Measurements from ENCODE around the gene PCGF3. TPM values are rescaled to one million over a fixed set of nuclear protein-coding genes. Genes with fewer than 3 reads are reported as not detected.

Gene PCGF3
- total and polyA plus RNA-seq, 5 donors: 25.0 to 30.1 (median 27.1) TPM

DNA sequence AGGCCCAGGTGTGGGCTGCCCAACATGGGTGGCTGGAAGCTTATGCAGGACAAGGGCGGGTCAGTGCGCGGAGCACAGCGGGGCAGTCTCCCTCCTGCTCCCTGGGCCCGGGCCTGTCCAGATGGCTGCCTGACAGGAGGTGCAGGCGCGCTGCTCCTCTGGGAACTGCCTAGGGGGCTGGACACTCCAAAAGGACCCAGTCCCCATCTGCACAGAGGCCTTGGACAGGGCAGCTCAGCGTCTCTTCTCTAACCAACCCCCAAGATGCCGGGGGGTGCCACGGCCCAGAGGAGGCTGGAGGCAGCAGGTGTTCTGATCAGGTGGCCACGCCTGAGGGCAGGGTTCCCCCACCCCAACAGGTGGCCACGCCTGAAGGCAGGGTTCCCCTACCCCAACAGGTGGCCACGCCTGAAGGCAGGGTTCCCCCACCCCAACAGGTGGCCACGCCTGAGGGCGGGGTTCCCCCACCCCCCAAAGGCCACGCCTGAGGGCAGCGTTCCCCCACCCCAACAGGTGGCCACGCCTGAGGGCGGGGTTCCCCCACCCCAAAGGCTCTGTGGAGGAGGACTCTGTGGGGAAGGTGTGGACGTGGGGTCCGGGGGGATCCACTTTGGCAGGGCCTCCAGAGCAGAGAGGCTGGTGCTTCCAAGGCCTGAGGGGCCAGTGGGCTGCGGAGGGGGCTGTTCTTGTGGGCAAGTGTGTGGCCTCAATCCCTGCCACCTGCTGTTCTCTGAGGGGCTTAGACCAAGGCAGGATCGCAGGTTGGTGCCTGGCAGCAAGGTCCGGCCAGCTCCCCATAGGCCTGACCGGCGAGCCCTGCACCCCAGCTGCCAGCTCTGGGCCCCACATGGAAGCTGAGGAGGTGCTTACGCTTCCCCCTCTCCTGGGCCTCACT lies 84.2 kb downstream of the PCGF3 start:
- intact Hi-C loops (cut with DNase I): no loop called here
- Histone ChIP-seq H3K4me3 (ENCODE audit: low read length) (no peak overlapping the region), H3K27ac (ENCODE audit: low read length) (no peak overlapping the region), H3K27me3 (ENCODE audit: control insufficient read depth, insufficient read depth) (no peaks in the 10 kb centered on the region), H3K9me3 (ENCODE audit: control insufficient read depth, low read length) (no peaks in the 10 kb centered on the region), H3K4me1 (ENCODE audit: control insufficient read depth, insufficient read depth, low read length) (no peaks in the 10 kb centered on the region)
- ATAC-seq (no peak), DNase-seq (no peak)
- 89% methylated on average over 27 of the region's 27 CpGs for WGBS

DNA sequence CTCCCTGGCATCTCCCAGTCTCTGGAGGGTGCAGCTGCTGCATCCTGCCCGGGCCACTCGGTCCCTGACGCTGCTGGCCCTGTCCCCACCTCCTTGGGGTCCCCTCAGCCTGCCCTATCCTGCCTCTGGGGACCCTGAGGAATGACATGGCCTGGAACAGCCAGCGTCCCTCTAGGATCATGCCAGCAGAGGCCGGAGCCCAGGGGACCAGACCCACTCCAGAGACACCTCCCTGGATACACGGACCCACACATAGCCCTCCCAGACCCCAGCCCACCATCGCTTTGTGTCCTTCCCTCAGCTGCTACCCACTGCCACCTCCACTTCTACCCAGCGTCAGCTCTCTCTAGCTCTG lies 84.8 kb downstream of the PCGF3 start:
- no peak for ATAC-seq
- no peaks in the 10 kb centered on the region for H3K9me3 ChIP-seq (ENCODE audit: control insufficient read depth, low read length)
- no peak for DNase-seq
- intact Hi-C loops (cut with DNase I): no loop called here
- WGBS: 68% methylated on average over 8 of the region's 8 CpGs
- H3K27me3 ChIP-seq (ENCODE audit: control insufficient read depth, insufficient read depth): no peaks in the 10 kb centered on the region
- H3K4me1 ChIP-seq (ENCODE audit: control insufficient read depth, insufficient read depth, low read length): no peaks in the 10 kb centered on the region
- no peak overlapping the region for H3K27ac ChIP-seq (ENCODE audit: low read length)
- no peak overlapping the region for H3K4me3 ChIP-seq (ENCODE audit: low read length)

DNA sequence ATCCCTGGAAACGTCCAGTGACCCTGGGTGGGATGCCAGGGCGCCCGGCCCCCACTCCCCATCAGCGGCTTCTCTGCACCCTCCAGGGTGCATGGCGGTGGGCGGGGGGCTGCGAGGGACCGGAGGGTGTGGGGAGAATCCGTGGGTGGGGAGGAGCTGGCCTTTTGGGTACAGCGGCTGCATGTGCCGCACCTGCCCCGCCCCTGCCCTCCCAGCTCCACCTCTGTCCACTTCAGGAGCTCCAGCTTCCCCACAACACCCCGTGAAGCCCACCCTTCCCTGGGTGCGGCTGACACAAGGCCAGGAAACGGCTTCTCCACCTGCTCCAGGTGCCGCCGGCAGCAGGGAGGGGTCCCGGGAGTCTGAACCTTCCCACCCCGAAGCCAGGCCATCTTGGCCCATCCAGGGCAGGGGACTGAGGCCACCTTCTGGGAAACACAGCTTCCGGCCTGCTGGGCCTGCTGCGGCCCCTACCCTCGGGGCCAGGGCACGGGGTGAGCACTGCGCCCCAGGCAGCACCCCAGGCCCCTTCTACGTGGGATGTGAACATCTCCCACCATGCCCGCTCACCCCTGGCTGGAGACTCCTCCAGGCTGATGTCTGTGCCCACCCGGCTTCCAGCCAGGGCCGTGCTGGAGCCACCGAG lies 85.7 kb downstream of the PCGF3 start:
- intact Hi-C loops (cut with DNase I): no loop called here
- no peak for DNase-seq

GRCh38 chr4:791898-792625 lies 86.4 kb downstream of the PCGF3 start:
- intact Hi-C loops (cut with DNase I): no loop called here
- Histone ChIP-seq H3K27ac (ENCODE audit: low read length) (no peak overlapping the region), H3K9me3 (ENCODE audit: control insufficient read depth, low read length) (no peaks in the 10 kb centered on the region), H3K27me3 (ENCODE audit: control insufficient read depth, insufficient read depth) (no peaks in the 10 kb centered on the region), H3K4me1 (ENCODE audit: control insufficient read depth, insufficient read depth, low read length) (no peaks in the 10 kb centered on the region), H3K4me3 (ENCODE audit: low read length) (no peak overlapping the region)
- DNase-seq: peak in 2 of 3 donors; percentile 72 to 78
- WGBS: 9% methylated on average over 50 of the region's 50 CpGs
- ATAC-seq: peak in 1 of 2 donors; percentile 3

More for the DNA sequence above, 85.7 kb downstream of the PCGF3 start:
- no peaks in the 10 kb centered on the region for H3K9me3 ChIP-seq (ENCODE audit: control insufficient read depth, low read length)
- no peak for ATAC-seq
- no peak overlapping the region for H3K27ac ChIP-seq (ENCODE audit: low read length)
- H3K27me3 ChIP-seq (ENCODE audit: control insufficient read depth, insufficient read depth): no peaks in the 10 kb centered on the region
- WGBS: 54% methylated on average over 29 of the region's 29 CpGs
- no peaks in the 10 kb centered on the region for H3K4me1 ChIP-seq (ENCODE audit: control insufficient read depth, insufficient read depth, low read length)
- no peak overlapping the region for H3K4me3 ChIP-seq (ENCODE audit: low read length)

DNA sequence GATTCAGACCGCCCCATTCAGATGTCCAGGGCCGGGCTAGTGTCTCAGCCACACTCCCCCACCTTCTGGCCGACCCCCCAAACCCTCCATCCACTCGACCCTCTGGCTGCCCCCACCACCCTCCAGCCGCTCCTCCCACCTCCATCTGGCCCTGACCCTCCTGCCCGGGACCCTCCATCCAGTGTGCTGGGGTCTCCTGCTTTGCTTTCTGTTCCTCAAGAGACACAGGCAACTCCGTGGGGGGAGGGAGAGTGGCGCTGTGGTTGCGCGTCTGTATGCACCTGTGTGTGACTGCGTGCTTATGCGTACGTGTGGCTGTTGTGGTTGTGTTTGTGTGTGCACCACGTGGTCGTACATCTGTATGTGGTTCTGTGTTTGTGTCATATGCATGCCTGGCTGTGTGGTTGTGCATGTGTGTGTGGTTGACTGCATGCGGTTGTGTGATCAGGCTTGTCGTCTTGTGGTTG lies 87.0 kb downstream of the PCGF3 start:
- 43% methylated on average over 17 of the region's 17 CpGs for WGBS
- no peak overlapping the region for H3K27ac ChIP-seq (ENCODE audit: low read length)
- H3K27me3 ChIP-seq (ENCODE audit: control insufficient read depth, insufficient read depth): no peaks in the 10 kb centered on the region
- H3K9me3 ChIP-seq (ENCODE audit: control insufficient read depth, low read length): no peaks in the 10 kb centered on the region
- no peak overlapping the region for H3K4me3 ChIP-seq (ENCODE audit: low read length)
- ATAC-seq (no peak), DNase-seq (no peak)
- no peaks in the 10 kb centered on the region for H3K4me1 ChIP-seq (ENCODE audit: control insufficient read depth, insufficient read depth, low read length)
- intact Hi-C loops (cut with DNase I): no loop called here

GRCh38 chr4:793093-793861 lies 87.6 kb downstream of the PCGF3 start:
- intact Hi-C loops (cut with DNase I): no loop called here
- no peak for ATAC-seq
- WGBS: 43% methylated on average over 19 of the region's 19 CpGs
- H3K4me1 ChIP-seq (ENCODE audit: control insufficient read depth, insufficient read depth, low read length): no peaks in the 10 kb centered on the region
- H3K27ac ChIP-seq (ENCODE audit: low read length): no peak overlapping the region
- no peaks in the 10 kb centered on the region for H3K9me3 ChIP-seq (ENCODE audit: control insufficient read depth, low read length)
- H3K4me3 ChIP-seq (ENCODE audit: low read length): no peak overlapping the region
- H3K27me3 ChIP-seq (ENCODE audit: control insufficient read depth, insufficient read depth): no peaks in the 10 kb centered on the region
- peak in 1 of 3 donors; percentile 58 for DNase-seq

DNA sequence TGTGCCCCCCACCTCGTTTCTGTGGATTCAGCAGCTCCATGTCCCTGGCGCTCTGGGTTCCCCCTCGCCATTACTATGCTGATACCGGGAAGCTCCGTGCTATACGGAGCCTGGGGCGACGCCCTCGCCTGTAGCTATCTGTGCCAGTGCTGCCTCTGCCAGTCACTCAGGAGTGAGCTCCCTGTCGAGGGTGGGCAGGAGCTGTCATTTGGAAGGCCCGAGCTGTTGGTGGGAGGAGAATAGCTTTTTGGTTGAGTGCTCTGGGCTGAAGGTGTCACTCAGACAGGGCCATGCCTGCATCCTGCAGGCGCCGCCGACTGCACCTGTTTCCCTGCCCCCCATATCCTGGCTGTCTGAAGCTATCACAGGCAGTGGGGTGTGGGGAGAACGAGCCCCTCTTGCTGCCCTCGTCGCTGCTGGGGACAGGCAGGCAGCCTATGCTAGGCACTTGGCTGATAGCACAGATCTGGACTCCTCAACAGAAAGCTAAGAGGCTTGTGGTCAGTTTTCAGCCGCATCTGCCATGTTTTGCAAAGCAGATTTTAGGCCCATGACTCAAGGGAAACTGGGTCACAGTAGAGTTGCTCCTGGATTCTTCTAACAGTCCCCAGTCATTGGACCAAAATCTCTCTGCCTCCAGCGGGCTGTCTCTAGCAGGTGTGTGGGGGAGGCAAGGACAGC lies 88.4 kb downstream of the PCGF3 start:
- no peak overlapping the region for H3K4me3 ChIP-seq (ENCODE audit: low read length)
- ATAC-seq (no peak), DNase-seq (no peak)
- no peaks in the 10 kb centered on the region for H3K27me3 ChIP-seq (ENCODE audit: control insufficient read depth, insufficient read depth)
- no peaks in the 10 kb centered on the region for H3K4me1 ChIP-seq (ENCODE audit: control insufficient read depth, insufficient read depth, low read length)
- H3K27ac ChIP-seq (ENCODE audit: low read length): no peak overlapping the region
- WGBS: 31% methylated on average over 19 of the region's 19 CpGs
- no peaks in the 10 kb centered on the region for H3K9me3 ChIP-seq (ENCODE audit: control insufficient read depth, low read length)
- intact Hi-C loops (cut with DNase I): no loop called here

DNA sequence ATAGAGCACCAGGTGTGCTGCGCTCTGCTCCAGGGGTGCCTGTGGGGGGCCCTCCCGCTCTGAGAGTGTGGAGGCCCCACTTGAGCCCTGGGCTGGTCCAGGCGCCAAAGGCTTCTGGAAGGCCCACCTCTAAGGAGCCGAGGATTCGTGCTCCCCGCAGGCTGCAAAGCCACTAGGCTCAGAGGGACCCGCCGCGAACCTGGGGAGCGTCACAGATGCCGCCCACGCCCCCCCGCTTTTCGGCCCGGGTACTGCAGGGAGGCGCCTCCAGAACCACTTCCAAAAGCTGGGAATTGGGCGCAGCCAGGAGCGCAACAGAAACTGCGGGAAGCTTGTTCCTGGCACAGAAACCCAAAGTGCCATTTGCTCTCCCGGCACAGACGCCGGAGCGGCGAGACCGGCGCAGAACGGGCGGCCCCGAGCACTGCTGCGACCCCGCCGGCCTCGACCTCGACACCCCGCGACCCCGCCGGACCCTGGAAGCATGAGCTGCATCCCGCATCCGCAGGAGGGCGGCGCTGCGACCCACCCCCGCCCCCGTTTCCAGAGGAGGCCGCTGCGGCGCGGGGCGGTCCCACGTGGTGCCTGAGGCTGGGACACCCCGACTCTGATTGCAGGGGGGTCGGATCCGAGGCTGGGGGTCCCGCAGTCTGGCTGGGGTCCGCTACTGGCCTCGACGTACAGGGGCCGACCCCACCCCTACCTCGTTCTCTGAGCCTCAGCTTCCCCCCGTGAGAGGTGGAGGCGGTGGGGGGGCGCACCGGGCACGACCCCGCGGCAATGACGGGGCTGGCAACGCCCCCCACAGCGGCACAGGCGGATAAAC lies 89.5 kb downstream of the PCGF3 start:
- WGBS: 3% methylated on average over 71 of the region's 71 CpGs
- Histone ChIP-seq H3K27me3 (ENCODE audit: control insufficient read depth, insufficient read depth) (no peaks in the 10 kb centered on the region), H3K9me3 (ENCODE audit: control insufficient read depth, low read length) (no peaks in the 10 kb centered on the region), H3K4me3 (ENCODE audit: low read length) (peak overlapping the region; percentile 18), H3K27ac (ENCODE audit: low read length) (no peak overlapping the region), H3K4me1 (ENCODE audit: control insufficient read depth, insufficient read depth, low read length) (no peaks in the 10 kb centered on the region)
- no peak for ATAC-seq
- intact Hi-C loops (cut with DNase I): no loop called here
- peak in 1 of 3 donors; percentile 55 for DNase-seq

DNA sequence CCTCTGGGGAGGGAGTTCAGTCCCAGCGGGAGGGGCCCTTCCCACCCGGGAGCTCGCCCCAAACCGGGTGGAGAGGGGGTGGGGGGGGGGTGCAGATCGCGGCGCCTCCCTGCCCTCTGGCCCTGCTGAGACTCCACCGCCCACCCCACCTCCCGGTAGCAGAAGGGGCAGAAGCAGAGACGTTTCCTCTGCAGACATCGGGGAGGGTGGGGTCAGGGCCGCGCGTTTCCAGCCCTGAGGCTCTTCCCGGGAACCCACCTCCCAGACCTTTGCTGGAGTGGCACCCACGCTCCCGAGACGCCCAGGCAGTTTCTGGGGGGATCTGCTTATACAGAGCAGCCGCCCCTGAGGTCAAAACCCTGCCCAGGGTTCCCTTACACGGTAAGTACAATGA lies 90.1 kb downstream of the PCGF3 start:
- Histone ChIP-seq H3K4me3 (ENCODE audit: low read length) (no peak overlapping the region), H3K4me1 (ENCODE audit: control insufficient read depth, insufficient read depth, low read length) (no peaks in the 10 kb centered on the region), H3K27me3 (ENCODE audit: control insufficient read depth, insufficient read depth) (no peaks in the 10 kb centered on the region), H3K9me3 (ENCODE audit: control insufficient read depth, low read length) (no peaks in the 10 kb centered on the region), H3K27ac (ENCODE audit: low read length) (no peak overlapping the region)
- DNase-seq: peak in 1 of 3 donors; percentile 26
- WGBS: 16% methylated on average over 20 of the region's 20 CpGs
- intact Hi-C loops (cut with DNase I): no loop called here
- no peak for ATAC-seq

All from right cardiac atrium (tissue), 5 donors.